Stimulated activated CD4-positive, alpha-beta T cell treated with anti-CD3 and anti-CD28 coated beads, TNF-alpha, amount 100 ng/mL, for 24 hours (primary cell): Measurements from ENCODE around the gene GNG12.

ENCODE experiments used
- DNase-seq, 3 experiments: peaks; one replicate each; pipeline ENCODE4 v3.0.0-alpha.2; 2020; ENCODE audit warnings: low read depth in 3 of 3

The GNG12 gene

GRCh38 chr1:67815303-67816094, 17.8 kb downstream of the GNG12 start:
- no peak for DNase-seq

- DNase-seq: no peak
Observed at GRCh38 chr1:67814121-67814772, 19.0 kb downstream of the GNG12 start.

- no peak for DNase-seq
Observed at GRCh38 chr1:67812226-67812625, 21.0 kb downstream of the GNG12 start.

GRCh38 chr1:67811781-67812180, 21.5 kb downstream of the GNG12 start:
- DNase-seq: no peak

DNA sequence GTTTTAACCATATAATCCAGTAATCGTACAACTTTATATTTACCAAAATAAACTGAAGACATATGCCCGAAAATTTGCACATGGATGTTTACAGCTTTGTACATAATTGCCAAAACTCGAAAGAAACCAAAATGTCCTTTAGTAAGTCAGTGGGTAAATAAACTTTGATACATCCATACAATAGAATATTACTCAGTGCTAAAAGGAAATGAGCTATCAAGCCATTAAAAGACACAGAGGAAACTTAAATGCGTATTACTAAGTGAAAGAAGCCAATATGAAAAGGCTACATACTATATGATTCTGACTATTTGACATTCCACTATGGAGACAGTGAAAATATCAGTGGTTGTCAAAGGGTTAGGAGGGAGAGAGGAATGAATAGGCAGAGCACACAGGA, 23.4 kb downstream of the GNG12 start:
- DNase-seq: no peak

- DNase-seq: no peak
Observed at GRCh38 chr1:67807282-67807681, 26.0 kb downstream of the GNG12 start.

- no peak for DNase-seq
Observed at GRCh38 chr1:67804710-67805109, 28.6 kb downstream of the GNG12 start.

GRCh38 chr1:67803380-67804279, 29.6 kb downstream of the GNG12 start:
- DNase-seq: no peak

DNA sequence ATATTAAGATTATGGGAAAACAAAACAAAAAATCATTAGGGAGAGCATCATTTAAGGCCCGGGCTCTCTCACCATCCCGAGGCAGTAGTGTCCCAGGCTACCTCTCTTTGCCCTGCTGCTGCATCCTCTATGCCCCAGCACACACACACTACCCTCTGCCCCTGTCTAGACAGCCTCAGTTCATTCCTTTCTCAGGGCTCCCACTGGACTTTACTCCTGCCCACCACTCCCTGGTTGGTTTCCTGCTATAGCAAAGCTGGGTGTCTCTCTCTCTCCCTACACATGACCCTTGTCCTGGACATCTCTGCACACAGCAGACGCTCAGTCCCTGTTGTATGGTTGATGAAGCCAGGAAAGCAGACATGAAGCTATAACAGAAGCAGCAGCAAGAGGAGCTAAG, 30.7 kb downstream of the GNG12 start:
- no peak for DNase-seq

DNA sequence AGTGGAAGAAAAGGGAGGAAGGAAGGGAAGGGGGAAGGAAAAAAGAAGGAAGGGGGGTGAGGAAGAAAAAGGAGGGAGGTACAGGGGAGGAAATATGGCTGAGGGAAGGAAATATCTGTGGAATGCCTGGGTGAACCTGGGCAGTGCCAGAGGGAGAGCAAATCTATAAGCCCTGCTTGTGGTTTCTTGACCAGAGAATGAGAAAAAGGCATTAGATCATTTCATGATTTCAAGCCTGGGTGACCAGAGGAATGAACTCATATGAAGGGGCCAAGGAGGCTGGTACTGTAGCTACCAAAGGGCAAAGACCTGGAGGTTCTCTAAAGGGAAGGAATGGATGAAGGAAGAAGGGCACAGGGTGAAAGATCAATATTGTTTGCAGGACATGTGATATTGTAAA, 31.4 kb downstream of the GNG12 start:
- DNase-seq: no peak

- no peak for DNase-seq
Observed at GRCh38 chr1:67795179-67795912, 37.9 kb downstream of the GNG12 start.

DNA sequence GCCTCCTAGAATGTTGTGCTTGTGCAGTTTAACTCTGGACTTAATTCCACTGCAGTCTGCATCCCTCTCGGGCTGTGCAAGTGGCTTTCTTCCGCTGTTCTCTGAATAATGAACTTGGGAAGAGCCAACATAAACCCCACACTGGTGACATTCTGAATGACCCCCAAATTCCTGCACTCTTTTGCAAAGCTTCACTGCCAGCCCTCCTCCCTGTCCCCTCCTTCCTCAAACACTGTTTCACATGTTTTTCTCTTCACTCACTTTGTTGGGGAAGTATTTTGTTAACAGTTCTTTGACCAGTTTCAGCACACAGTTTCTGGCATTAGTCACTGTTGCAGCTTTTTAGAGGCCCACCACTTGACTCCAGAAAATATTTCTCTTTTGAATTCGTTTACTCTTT, 39.7 kb downstream of the GNG12 start:
- DNase-seq: no peak

DNA sequence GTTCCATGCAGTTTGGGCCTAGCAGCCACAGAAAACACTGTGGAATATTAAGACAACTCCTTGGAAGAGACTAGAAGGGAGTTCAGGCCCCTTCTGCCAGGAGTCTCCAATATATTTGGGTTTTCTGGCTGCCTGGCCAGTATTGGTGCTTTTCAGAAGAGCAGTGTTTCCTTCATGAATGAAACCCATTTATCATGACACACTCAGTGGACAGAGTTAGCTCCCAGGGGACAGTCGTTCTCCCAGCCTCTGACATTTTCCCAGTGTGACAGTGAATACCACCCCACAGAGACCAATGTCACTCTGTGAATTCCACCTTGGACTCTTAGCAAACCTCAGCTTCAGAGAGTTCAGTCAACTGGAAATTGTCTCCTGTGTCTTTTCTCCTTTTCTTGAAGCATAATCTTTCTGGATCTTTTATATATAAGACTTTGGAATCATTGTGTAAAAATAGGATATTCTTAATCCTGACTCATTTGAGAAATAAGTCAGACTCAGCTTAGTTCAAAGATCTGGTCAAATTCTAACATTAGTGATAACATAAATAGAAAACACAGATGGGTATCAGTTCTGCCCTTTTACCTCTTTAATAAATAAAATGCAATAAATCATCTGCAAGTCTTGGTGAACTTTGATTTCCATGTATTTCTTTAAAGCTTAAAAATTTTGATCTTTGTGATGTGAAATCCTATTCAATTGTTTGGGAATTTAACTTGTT, 40.4 kb downstream of the GNG12 start:
- DNase-seq: no peak

DNA sequence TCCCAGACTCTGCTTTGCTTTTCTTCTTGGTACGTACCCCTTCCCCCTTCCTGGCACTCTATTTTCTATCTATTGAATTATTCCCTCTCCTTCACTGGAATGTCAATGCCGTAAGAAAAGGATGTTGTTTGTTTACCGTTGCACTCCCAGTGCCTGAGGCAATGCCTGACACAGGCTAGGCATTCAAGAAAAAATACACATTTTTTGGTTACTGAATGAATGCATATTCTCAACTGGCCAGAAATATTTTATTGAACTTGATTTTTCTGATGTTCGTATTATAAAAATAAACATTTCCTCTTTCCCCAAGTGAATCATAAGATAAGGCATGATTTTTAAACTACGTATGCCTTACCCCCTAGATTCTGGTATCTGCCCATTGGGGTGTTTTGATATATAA, 41.2 kb downstream of the GNG12 start:
- DNase-seq: no peak

GRCh38 chr1:67791686-67792085, 41.6 kb downstream of the GNG12 start:
- no peak for DNase-seq

- DNase-seq: no peak
Observed at GRCh38 chr1:67791261-67791660, 42.0 kb downstream of the GNG12 start.

GRCh38 chr1:67790201-67790692, 43.0 kb downstream of the GNG12 start:
- no peak for DNase-seq

DNA sequence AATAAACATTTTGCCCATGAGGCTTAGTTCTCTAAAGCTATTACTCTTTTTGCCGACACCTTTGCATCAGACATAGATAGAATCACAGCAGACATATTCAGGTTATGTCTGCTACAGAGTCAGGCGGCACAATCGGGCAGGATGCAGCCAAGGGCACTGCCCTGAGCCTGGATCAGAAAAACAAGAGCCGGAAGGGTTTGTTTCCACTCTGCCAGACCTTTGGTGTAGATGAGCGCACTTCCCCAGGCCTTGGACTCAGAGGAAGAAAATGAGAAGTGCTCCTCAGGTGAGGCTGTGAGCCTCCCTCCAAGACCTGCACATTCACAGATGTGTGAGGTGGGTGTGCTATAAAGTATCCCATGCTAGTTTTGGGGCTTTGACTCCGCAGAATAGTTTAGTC, 43.7 kb downstream of the GNG12 start:
- DNase-seq: no peak

- no peak for DNase-seq
Observed at GRCh38 chr1:67788904-67789303, 44.4 kb downstream of the GNG12 start.

- DNase-seq: no peak
Observed at GRCh38 chr1:67788238-67788790, 45.0 kb downstream of the GNG12 start.

GRCh38 chr1:67787746-67788145, 45.5 kb downstream of the GNG12 start:
- DNase-seq: no peak
